MG63 (cell line): ENCODE results near the gene MXD4. TPM values are rescaled to one million over a fixed set of nuclear protein-coding genes. Genes with fewer than 3 reads are reported as not detected.

Source experiments
- DNase-seq: peaks from one replicate; pipeline ENCODE4 v3.0.0-alpha.2; 2020
- H3K27me3 ChIP-seq: fragments of 250-450 bp; sonication (Bioruptor Pico); 2 replicates; pipeline ENCODE4 v1.5.1; 2020; ENCODE audit warnings: mild to moderate bottlenecking, moderate library complexity
- H3K36me3 ChIP-seq: fragments of 250-450 bp; sonication (Bioruptor Pico); 2 replicates; pipeline ENCODE4 v1.5.1; 2020; ENCODE audit warnings: mild to moderate bottlenecking, moderate library complexity
- H3K4me3 ChIP-seq: fragments of 250-450 bp; sonication (Bioruptor Pico); 2 replicates; pipeline ENCODE4 v1.5.1; 2020; ENCODE audit warnings: mild to moderate bottlenecking, moderate library complexity
- H3K9me3 ChIP-seq: fragments of 250-450 bp; sonication (Bioruptor Pico); 2 replicates; pipeline ENCODE4 v1.5.1; 2020; ENCODE audit warnings: mild to moderate bottlenecking, moderate library complexity
- total RNA-seq: library from RNA; depleted of rRNA; stranded (reverse); fragments of >200 nt; shearing (Covaris generic); gene quantifications from 2 replicates; pipeline ENCODE4 v1.2.3, GENCODE V29; 2014; ENCODE audit warnings: low replicate concordance

The MXD4 gene
- total RNA-seq, 1 experiment from 2014 or later: 31.4 TPM

DNA sequence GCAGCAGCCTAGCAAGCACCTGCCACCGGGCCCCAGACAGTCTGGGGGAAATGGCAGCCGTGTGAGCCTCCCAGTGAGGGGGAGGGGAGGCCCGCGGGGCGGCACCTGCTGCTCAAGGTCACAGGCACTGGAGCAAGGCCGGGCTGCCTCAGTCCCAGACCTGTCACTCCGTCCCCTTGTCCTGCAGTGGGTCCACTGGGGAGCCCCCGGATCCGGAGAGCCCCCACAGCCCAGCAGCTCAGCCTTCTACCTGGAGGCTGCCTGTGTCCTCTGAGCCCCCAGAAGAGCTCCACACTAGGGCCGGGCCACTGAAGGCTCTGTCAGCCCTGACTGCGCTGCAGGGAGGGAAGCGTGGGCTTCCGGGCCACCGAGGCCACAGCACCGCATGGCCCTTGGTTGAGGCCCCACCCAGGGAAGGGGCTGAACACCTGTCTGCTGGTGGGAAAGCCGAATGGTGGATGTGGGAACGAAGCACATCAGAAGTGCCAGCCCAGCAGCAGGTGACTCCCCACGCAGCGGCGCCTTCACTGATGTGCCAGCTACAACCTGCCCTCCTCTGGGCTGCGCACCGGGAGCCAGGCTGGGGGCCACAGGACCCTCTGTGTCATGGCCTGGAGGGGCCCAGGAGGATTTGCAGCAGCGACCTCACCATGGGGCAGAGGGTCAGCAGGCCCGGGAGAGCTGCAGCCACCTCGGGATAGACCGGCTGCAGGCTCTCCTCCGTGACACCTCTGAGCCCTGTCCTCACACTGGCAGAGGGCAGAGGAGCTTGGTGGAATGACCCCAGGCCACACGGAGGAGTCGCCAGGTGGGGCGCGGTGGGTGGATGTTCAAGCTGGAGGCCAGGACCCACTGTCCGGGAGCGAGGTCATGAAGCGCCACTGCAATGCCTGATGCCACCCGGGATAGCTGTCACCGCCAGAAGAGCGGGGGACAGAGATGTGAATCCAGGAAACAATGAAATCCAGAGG, 35.0 kb upstream of the MXD4 start:
- Histone ChIP-seq H3K27me3 (no peaks in the 10 kb centered on the region), H3K9me3 (no peaks in the 10 kb centered on the region), H3K4me3 (no peak overlapping the region), H3K36me3 (no peaks in the 10 kb centered on the region)
- no peak for DNase-seq

DNA sequence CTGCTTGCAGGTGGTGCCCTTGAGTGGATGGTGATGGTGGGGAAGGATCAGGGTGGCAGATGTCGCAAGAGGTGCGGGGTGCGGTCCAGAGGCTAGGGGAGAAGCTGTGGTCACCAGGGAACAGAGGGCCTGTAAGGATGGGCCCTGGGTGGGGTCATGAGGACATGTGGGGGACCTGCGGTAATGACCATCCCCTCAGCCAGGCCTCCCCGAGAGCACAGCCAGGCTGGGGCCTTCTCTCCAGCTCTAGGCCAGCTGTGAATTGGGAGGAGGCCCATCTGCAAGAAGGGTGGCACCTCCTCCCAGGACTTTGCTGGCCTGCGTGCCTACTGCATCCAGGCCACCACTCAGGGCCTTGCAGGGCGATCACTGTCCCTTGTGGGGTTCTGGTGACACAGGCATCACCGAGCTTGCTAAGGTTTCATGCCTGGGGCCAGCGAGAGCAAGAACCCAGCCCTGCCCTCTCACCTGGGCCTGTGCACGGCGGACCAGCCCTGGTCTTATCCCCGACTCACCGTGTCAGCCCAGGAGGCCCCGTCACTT, 34.1 kb upstream of the MXD4 start:
- no peak for DNase-seq
- Histone ChIP-seq H3K27me3 (no peaks in the 10 kb centered on the region), H3K4me3 (no peak overlapping the region), H3K36me3 (no peaks in the 10 kb centered on the region), H3K9me3 (no peaks in the 10 kb centered on the region)

DNA sequence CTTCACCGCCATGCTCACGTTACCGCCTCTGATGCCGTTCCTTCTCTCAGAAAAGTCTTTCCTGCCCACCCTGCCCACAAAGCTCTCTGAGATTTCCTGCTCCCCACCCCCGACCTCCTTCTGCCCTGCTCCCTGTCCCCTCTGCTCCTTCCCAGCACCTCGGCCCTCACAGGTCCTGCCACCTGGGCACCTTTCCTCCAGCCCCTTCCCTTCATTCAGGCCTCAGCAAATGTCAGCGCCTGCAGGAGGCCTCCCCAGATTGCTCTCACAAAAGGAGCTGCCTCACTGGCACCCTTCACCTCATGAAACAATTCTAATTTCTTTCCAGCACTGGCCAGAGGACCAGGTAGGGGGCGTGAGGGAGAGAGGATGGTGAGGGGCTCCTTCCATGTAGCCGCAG, 33.6 kb upstream of the MXD4 start:
- H3K9me3 ChIP-seq: no peaks in the 10 kb centered on the region
- no peaks in the 10 kb centered on the region for H3K27me3 ChIP-seq
- H3K4me3 ChIP-seq: no peak overlapping the region
- no peaks in the 10 kb centered on the region for H3K36me3 ChIP-seq
- DNase-seq: no peak

DNA sequence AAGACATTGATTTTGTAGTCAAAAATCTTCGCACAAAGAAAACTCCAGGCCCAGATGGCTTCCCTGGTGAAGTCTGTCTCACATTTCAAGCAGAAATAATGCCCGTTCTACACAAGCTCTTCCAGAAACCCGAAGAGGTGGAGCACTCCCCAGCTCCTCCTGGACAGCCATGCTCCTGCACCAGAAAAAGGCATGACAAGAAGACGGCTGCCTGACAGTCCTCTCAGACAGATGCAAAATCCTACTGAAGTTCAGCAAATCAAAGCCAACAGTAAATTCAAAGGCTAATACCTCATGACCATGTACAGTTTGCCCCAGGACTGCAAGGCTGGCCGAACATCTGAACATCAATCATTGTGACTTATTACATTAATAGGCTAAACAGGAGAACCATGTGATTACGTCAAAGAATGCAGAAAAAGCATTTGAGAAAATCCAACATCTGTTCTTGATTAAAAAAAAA, 30.8 kb upstream of the MXD4 start:
- H3K9me3 ChIP-seq: no peaks in the 10 kb centered on the region
- no peak overlapping the region for H3K4me3 ChIP-seq
- H3K36me3 ChIP-seq: no peaks in the 10 kb centered on the region
- no peak for DNase-seq
- H3K27me3 ChIP-seq: no peaks in the 10 kb centered on the region

DNA sequence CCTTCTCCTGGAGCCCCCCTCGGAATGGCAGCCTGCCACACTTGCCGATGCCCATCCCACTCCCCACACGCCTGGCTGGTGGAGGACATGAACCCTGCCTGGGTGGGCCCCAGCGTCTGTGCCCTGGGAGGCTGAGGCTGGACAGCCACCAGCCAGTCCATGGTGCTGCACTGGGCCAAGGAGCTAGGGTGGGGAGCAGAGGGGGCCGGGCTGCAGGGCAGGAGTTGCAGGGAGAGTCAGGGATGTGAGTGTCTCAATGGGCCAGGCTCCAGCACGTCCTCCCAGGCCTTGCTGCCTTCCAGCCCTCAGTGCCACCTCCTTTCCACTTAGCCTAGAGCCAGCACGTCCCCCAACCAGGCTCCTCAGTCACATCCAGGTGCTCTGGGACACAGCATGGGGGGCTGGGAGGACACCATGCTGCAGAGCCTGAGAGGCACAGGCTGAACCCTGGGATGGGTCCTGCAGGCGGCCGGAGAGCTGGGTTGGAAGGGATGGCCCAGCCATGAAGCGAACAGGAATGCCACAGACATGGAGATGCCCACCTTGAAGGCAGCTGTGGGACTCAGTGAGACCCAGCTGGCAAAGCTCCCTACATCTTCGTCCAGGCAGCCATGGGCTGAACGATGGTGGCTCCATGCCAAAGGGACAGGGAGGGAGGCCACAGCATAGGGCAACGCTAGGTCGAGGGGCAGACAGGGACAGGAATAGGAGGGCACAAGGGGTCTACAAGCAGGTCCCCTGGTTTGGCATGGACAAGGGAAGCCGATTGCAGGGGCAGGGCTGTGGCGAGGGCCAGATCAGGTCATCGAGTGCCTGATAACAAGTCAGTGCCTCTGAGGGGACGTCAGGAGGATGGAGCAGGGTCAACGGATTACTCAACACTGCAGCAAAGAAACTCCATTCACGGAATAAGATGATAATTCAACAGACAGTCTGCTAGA, 30.1 kb upstream of the MXD4 start:
- no peaks in the 10 kb centered on the region for H3K9me3 ChIP-seq
- no peaks in the 10 kb centered on the region for H3K36me3 ChIP-seq
- H3K4me3 ChIP-seq: no peak overlapping the region
- DNase-seq: no peak
- H3K27me3 ChIP-seq: no peaks in the 10 kb centered on the region

DNA sequence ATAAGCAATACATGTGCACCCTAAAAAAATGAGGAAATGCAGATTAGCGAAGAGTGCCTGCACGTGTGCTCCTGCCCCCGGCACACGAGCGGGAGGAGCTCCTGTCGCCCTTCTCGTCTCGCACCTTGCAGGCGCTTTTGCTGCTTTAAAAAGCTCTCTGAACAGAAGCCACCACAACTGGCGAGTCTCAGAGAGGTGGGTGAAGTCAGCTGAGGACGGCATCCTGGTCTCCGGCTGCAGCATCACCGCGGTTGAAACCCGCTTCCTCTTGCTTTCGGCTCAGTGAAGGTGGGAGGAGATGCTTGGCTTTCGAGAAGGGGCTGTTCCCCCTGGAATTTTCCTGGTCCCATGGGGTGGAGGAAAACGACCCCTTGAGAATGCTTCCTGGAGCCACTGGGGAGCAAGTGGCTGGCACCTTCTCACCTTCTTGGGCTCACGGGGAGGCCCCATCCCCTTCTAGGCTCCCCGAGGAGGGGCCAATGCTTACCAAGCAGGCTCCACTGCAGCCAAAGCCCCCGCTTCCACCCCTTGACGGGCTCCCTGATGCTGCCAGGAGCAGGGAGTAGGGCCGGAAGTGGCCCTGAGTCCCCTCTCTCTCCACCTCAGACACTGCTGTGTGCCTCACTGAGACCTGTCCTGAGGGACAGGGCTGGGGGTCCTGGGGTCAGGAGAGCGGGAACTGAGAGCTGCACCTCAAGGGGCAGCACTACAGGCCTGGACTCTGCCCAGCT, 29.2 kb upstream of the MXD4 start:
- no peaks in the 10 kb centered on the region for H3K36me3 ChIP-seq
- DNase-seq: no peak
- no peaks in the 10 kb centered on the region for H3K27me3 ChIP-seq
- H3K9me3 ChIP-seq: no peaks in the 10 kb centered on the region
- H3K4me3 ChIP-seq: no peak overlapping the region

DNA sequence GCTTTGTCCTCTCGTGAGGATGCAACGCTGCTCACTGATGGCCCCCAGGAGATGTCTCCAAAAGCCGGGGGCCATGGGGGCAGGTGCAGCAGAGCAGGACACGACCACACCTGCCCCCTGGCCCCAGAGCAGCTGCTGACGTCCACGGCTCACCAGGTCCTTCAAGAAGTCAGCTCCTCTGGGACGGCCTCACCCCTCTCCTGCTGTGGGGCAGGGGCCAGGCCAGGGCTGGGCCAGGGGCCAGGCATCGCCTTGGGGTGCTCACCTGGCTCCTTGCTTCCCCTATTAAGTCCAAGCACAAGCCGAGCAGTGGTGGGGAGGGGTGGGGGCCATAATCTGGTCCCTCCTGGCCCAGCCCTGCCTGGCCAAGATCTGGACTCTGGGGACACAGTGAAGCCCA, 28.6 kb upstream of the MXD4 start:
- no peaks in the 10 kb centered on the region for H3K36me3 ChIP-seq
- DNase-seq: no peak
- H3K4me3 ChIP-seq: no peak overlapping the region
- H3K27me3 ChIP-seq: no peaks in the 10 kb centered on the region
- no peaks in the 10 kb centered on the region for H3K9me3 ChIP-seq

DNA sequence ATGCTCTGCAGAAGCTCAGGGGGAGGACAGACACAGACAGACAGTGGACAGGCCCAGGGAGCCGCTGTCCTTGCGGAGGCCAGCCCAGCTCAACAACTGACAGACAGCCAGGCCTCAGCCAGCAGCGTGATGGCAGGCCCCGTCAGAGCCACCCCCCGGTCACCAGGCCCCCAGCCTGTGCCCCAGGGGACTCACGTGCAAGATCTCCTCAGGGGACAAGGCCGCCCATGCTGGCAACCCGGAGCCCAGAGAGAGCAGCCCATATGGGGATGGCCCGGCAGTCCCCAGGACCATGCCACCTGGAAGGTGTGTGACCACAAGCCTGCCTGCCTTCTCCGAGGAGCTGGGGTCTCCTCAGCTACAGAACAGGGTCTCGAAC, 28.0 kb upstream of the MXD4 start:
- no peak for DNase-seq

DNA sequence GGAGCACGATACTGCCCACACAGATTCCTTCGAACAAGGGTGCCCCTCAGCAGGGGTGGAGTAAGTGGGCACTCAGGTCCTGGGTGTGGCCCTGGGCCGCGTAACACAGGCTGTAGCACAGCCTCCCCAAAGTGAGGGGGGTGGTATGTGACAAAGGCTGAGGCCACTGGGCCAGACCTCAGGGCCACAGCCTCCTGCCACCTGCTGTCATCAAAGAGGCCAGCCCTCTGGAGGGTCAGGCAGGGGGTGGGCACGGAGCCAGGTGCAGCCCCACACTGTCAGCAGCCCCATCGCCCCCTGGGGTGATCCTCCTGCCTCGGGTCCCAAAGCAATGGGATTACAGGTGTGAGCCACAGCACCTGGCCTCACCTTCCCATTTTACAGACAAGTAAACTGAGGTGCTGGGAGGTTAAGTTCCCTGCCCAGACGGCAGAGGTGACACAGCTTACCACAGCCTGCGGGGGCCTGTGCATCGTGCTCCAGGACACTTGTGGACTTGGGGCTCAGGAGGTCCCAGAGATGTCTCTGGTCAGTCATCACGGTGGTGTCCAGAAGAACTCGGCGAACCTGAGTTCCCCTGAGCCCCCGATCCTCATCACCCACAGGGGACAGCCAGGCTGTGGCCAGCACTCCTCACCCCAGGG, 27.5 kb upstream of the MXD4 start:
- no peak for DNase-seq
- Histone ChIP-seq H3K9me3 (no peaks in the 10 kb centered on the region), H3K4me3 (no peak overlapping the region), H3K27me3 (no peaks in the 10 kb centered on the region), H3K36me3 (no peaks in the 10 kb centered on the region)

More for the DNA sequence above, 28.0 kb upstream of the MXD4 start:
- Histone ChIP-seq H3K9me3 (no peaks in the 10 kb centered on the region), H3K27me3 (no peaks in the 10 kb centered on the region), H3K4me3 (no peak overlapping the region), H3K36me3 (no peaks in the 10 kb centered on the region)

DNA sequence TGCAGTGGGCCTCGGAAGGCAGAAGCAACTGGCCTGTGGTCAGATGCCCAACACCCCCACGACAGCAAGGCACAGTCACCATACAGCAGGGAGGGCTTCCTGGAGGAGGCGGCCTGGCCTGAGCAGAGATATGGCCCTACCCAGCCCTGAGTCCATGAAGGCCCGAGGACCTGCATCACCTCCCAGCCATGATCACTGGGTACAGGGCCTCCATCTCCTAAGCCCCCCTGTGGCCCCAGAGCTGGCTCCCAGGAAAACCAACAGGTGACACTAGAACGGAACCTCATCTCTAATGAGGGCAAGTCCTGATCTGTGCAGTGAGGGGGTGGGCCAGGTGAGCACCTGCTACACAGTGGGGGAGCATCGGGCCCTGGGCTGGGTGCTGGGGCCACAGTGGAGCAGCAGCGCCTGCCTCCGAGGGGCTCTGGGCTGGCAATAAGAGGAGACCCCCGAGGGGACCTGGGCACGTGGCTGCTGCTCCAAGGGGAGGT, 26.2 kb upstream of the MXD4 start:
- no peak for DNase-seq
- Histone ChIP-seq H3K9me3 (no peaks in the 10 kb centered on the region), H3K36me3 (no peaks in the 10 kb centered on the region), H3K27me3 (no peaks in the 10 kb centered on the region), H3K4me3 (no peak overlapping the region)

DNA sequence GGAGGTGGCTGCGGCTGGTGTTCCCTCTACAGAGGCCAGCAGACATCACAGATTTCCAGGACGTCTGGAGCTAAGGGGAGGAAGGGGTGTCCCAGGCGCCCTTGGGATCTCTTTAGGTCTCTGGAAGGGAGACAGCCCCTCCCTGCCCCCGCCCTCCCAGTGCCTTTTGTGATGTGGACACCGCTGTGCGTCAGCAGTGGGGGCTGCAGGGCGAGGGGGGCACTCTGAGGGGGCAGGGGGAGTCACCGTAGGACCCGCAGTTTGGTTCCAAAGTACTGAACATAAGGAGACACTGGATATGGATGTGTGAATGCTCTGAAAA, 25.6 kb upstream of the MXD4 start:
- H3K27me3 ChIP-seq: no peaks in the 10 kb centered on the region
- DNase-seq: no peak
- H3K9me3 ChIP-seq: no peaks in the 10 kb centered on the region
- H3K36me3 ChIP-seq: no peaks in the 10 kb centered on the region
- H3K4me3 ChIP-seq: no peak overlapping the region

DNA sequence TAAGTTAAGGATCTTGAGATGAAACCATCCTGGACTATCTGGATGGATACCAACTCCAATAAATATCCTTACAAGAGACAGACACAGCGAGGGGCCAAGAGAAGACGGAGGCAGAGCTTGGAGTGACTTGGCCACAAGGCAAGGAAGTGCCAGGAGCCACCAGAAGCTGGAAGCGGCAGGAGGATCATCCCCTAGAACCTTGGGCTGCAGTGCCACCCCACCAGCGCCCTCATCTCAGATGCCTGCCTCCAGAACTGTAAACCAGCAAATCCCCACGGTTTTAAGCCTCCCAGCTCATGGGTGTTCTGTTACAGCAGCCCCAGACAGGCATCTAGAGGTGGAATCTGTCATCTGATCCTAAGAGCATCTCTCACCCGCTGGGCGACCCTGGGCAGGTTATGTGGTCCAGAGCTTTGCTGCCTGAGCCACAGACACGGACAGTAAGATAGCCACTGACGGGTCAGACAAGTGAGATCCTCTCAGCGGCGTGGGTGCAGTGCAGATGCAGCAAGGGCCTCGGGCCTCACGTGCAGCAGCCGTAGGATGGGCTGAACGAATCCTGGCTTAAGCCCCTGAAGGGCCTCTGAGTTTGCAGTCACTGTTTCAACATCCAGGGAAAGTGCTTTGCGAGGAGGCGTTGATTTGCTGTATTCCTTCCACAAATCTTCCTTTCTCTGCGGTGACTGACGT, 25.1 kb upstream of the MXD4 start:
- H3K36me3 ChIP-seq: no peaks in the 10 kb centered on the region
- no peak for DNase-seq
- no peaks in the 10 kb centered on the region for H3K27me3 ChIP-seq
- H3K9me3 ChIP-seq: no peaks in the 10 kb centered on the region
- H3K4me3 ChIP-seq: no peak overlapping the region

DNA sequence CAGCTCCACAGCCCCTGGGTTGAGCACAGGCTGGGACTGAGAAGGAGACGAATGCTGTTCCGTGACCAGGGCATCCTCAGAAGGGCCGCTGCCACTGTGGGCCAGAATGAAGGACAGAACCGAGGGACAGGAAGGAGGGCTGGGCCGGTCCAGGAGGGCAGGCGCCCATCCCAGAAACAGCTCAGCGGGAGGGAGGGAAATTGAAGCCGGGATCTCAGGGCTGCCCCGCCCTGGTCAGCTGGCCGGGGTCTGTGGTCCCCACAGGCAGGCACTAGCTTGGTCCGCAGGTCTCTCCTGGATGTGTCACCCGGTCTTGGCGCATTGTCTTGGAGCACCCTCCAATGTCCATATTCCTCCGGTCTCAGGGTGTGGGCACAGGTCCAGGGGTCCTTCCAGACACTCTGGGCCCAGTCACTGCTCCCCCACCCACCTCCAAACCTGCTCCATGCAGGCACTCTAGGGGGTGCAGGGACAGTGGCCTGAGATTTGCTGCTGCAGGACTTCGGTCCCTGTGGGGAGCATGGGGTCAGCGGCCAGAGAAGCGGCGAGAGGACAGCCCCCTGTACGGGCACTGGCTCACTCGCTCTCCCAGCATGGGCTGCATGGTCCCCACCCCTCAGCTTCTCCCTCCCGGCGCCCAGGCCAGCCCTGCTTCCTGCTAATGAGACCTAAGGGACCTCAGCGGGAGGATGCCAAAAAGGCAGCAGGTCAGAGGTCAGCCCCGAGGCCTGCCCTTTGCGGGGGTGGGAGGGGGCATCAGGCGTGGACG, 23.9 kb upstream of the MXD4 start:
- H3K4me3 ChIP-seq: no peak overlapping the region
- H3K27me3 ChIP-seq: no peaks in the 10 kb centered on the region
- peak; percentile 27 for DNase-seq
- no peaks in the 10 kb centered on the region for H3K9me3 ChIP-seq
- no peaks in the 10 kb centered on the region for H3K36me3 ChIP-seq

DNA sequence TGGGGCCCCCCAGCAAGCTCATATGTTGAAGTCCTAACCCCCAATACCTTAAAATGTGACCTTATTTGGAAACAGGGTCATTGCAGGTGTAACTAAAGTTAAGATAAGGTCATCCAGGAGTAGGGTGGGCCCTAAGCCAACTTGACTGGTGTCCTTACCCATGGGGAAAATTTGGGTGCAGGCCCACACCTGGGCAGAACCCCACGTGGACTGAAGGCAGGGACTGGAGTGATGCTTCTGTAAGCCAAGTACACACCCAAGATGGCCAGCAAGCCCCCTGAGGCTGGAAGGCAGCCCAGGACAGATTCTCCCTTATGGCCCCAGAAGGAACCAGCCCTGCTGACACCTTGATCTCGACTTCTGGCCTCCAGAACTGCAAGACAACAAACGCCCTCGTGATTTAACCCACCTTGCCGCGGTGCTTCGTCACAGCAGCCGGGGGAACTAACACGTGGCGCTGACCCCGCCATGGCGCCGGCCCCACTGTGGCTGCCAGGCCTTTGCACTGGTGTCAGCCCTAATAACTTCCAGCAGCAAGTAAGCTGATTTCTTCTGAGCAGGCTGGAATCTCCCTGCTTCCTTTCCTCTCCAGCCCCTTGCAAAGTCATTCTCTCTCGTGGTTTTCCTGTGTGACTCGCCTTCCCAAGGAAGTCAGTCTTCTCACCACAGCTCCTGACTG, 23.2 kb upstream of the MXD4 start:
- Histone ChIP-seq H3K36me3 (no peaks in the 10 kb centered on the region), H3K9me3 (no peaks in the 10 kb centered on the region), H3K27me3 (no peaks in the 10 kb centered on the region), H3K4me3 (no peak overlapping the region)
- DNase-seq: peak; percentile 57
